Esophagus muscularis mucosa (tissue), 4 donors: ENCODE data around the gene RPS2.

Experiments
- CTCF ChIP-seq, 3 experiments: fragments of 200-600 bp in 2 of 3; fragments of 450-650 bp in 1 of 3; sonication (generic) in 2 of 3; IDR thresholded peaks; one replicate each; pipeline ENCODE4 v1.5.1; 2017 to 2019; ENCODE audit warnings: antibody characterized with exemption in 3 of 3, mild to moderate bottlenecking in 2 of 3, moderate library complexity in 1 of 3
- EP300 ChIP-seq: sonication (generic); formaldehyde crosslinking; IDR thresholded peaks from one replicate; pipeline ENCODE4 v1.6.1; 2017; ENCODE audit warnings: antibody characterized with exemption
- POLR2A ChIP-seq: fragments of 450-650 bp; IDR thresholded peaks from one replicate; pipeline ENCODE4 v1.6.1; 2017; ENCODE audit warnings: antibody characterized with exemption, moderate library complexity, mild to moderate bottlenecking, low read depth
- POLR2AphosphoS5 ChIP-seq, 2 donors: sonication (generic); formaldehyde crosslinking; IDR thresholded peaks; one replicate each; pipeline ENCODE4 v1.6.1; 2017; ENCODE audit warnings: antibody characterized with exemption in 2 of 2

- TF ChIP-seq CTCF (IDR thresholded peaks at IDR 0.05), result no peak
- peak; percentile 37 to 39 for TF ChIP-seq POLR2AphosphoS5 (IDR thresholded peaks at IDR 0.05)
- no peak for TF ChIP-seq POLR2A
- no peak for TF ChIP-seq EP300
Observed at GRCh38 chr16:1991948-1992703, 27.5 kb upstream of the RPS2 start.
